A549 (cell line): ENCODE data around the gene SH3PXD2A. TPM values are rescaled to one million over a fixed set of nuclear protein-coding genes. Genes with fewer than 3 reads are reported as not detected.

Source experiments
- ATAC-seq, 2 experiments: fragments of 200-7000 bp in 1 of 2; fragments of >200 bp in 1 of 2; cut with Nextera tagmentation in 1 of 2; cut with Tn5 transposase in 1 of 2; 3 replicates each; pipeline versions ENCODE4 v1.8.0 to v1.9.1; 2018 to 2020; ENCODE audit warnings: mild to moderate bottlenecking in 1 of 2, moderate library complexity in 1 of 2
- CTCF ChIA-PET: fragments of 300-600 bp; sonication (Branson Sonifier 250); formaldehyde crosslinking; extraction: SDS; loops from one replicate; lab custom pipeline; 2021; ENCODE audit warnings: antibody characterized with exemption, inconsistent platforms; lab: Yijun Ruan, JAX
- POLR2A ChIA-PET: fragments of 350-600 bp; formaldehyde crosslinking; extraction: SDS; loops from one replicate; lab custom pipeline; 2021; ENCODE audit warnings: antibody characterized with exemption, inconsistent platforms; lab: Yijun Ruan, JAX
- DNase-seq, 2 experiments: peaks; one replicate each; pipeline versions ENCODE4 v3.0.0 to v3.0.0-alpha.2; 2011 to 2016; ENCODE audit warnings: low read depth in 1 of 2, low spot score in 1 of 2
- FAIRE-seq: peaks from 2 replicates; lab custom pipeline; 2011; peaks lifted over from hg19 to GRCh38; lab: Jason Lieb, UNC
- H3K27ac ChIP-seq, 2 experiments: fragments of >200 bp; sonication (Bioruptor Twin); formaldehyde crosslinking; 3 replicates each; pipeline ENCODE4 v1.5.1; 2016 to 2017
- H3K4me1 ChIP-seq: fragments of >200 bp; sonication (Bioruptor Twin); formaldehyde crosslinking; 3 replicates; pipeline ENCODE4 v1.6.1; 2016
- H3K4me2 ChIP-seq: fragments of >200 bp; sonication (Bioruptor Twin); formaldehyde crosslinking; 3 replicates; pipeline ENCODE4 v1.6.1; 2016
- H3K4me3 ChIP-seq: fragments of >200 bp; sonication (Bioruptor Twin); formaldehyde crosslinking; 3 replicates; pipeline ENCODE4 v1.5.1; 2016
- H3K9me3 ChIP-seq: fragments of >200 bp; sonication (Bioruptor Twin); formaldehyde crosslinking; 3 replicates; pipeline ENCODE4 v1.6.1; 2016
- CBX2 ChIP-seq: fragments of 200-600 bp; sonication (generic); IDR thresholded peaks from 2 replicates; pipeline ENCODE4 v1.6.1; 2016; ENCODE audit warnings: low read depth, mild to moderate bottlenecking, borderline replicate concordance
- CBX8 ChIP-seq: fragments of 200-600 bp; sonication (generic); IDR thresholded peaks from 2 replicates; pipeline ENCODE4 v1.6.1; 2016
- CEBPB ChIP-seq, 2 experiments: fragments of >200 bp in 1 of 2; sonication (Bioruptor Twin) in 1 of 2; formaldehyde crosslinking in 1 of 2; IDR thresholded peaks; 2 replicates each; pipeline ENCODE4 v1.6.1; 2012 to 2016
- CHD2 ChIP-seq: fragments of 150-350 bp; IDR thresholded peaks from 2 replicates; pipeline ENCODE4 v1.6.1; 2014; ENCODE audit warnings: low read length; ENCODE audit not compliant: partially characterized antibody
- FOSB ChIP-seq: fragments of 250-450 bp; sonication (Bioruptor Pico); IDR thresholded peaks from 2 replicates; pipeline ENCODE4 v1.5.0; 2020; ENCODE audit warnings: mild to moderate bottlenecking, moderate library complexity
- FOSL2 ChIP-seq, 2 experiments: fragments of 450-650 bp in 1 of 2; fragments of >200 bp in 1 of 2; sonication (Bioruptor Twin) in 1 of 2; formaldehyde crosslinking; IDR thresholded peaks; 2 replicates each; pipeline versions ENCODE4 v1.5.0 to v1.6.1; 2016 to 2020; ENCODE audit warnings: mild to moderate bottlenecking in 1 of 2, moderate library complexity in 1 of 2
- GATA3 ChIP-seq: IDR thresholded peaks from 2 replicates; pipeline ENCODE4 v1.6.1; 2012; ENCODE audit warnings: borderline replicate concordance
- HEYL ChIP-seq: fragments of 250-450 bp; sonication (Bioruptor Pico); IDR thresholded peaks from 2 replicates; pipeline ENCODE4 v1.8.0; 2021; ENCODE audit warnings: mild to moderate bottlenecking, moderate library complexity
- HOXB5 ChIP-seq: fragments of 250-450 bp; sonication (Bioruptor Pico); IDR thresholded peaks from 2 replicates; pipeline ENCODE4 v1.5.0; 2020; ENCODE audit warnings: mild to moderate bottlenecking, moderate library complexity
- KDM5A ChIP-seq: fragments of 200-600 bp; sonication (generic); IDR thresholded peaks from 2 replicates; pipeline ENCODE4 v1.6.1; 2016; ENCODE audit warnings: antibody characterized with exemption, mild to moderate bottlenecking
- MAFK ChIP-seq: fragments of 450-650 bp; IDR thresholded peaks from 2 replicates; pipeline ENCODE4 v1.6.1; 2014; ENCODE audit not compliant: partially characterized antibody
- MAZ ChIP-seq: fragments of 150-350 bp; IDR thresholded peaks from 2 replicates; pipeline ENCODE4 v1.6.1; 2014; ENCODE audit warnings: antibody characterized with exemption, low read depth, low read length, borderline replicate concordance
- POLR2A ChIP-seq: IDR thresholded peaks from 2 replicates; pipeline ENCODE4 v1.6.1; 2012; ENCODE audit warnings: mild to moderate bottlenecking, low read length
- RARB ChIP-seq: fragments of 250-450 bp; sonication (Bioruptor Pico); IDR thresholded peaks from 2 replicates; pipeline ENCODE4 v1.8.0; 2021; ENCODE audit warnings: mild to moderate bottlenecking, moderate library complexity
- RFX5 ChIP-seq: fragments of 450-650 bp; IDR thresholded peaks from 2 replicates; pipeline ENCODE4 v1.7.1; 2014; ENCODE audit warnings: antibody characterized with exemption, mild to moderate bottlenecking, moderate library complexity
- SMC3 ChIP-seq: fragments of >200 bp; sonication (Bioruptor Twin); formaldehyde crosslinking; IDR thresholded peaks from 3 replicates; pipeline ENCODE4 v1.6.1; 2018; ENCODE audit warnings: inconsistent platforms
- SREBF2 ChIP-seq: fragments of 450-650 bp; IDR thresholded peaks from 2 replicates; pipeline ENCODE4 v1.6.1; 2014; ENCODE audit warnings: mild to moderate bottlenecking, moderate library complexity
- TP53 ChIP-seq: fragments of 250-450 bp; sonication (Bioruptor Pico); IDR thresholded peaks from 2 replicates; pipeline ENCODE4 v1.5.0; 2021; ENCODE audit warnings: mild to moderate bottlenecking, moderate library complexity
- ZNF302 ChIP-seq: fragments of 250-450 bp; sonication (Bioruptor Pico); IDR thresholded peaks from 2 replicates; pipeline ENCODE4 v1.9.0; 2021; ENCODE audit warnings: inconsistent platforms, mild to moderate bottlenecking, moderate library complexity
- ZSCAN20 ChIP-seq: fragments of 250-450 bp; sonication (Bioruptor Pico); IDR thresholded peaks from 2 replicates; pipeline ENCODE4 v1.8.0; 2022; ENCODE audit warnings: mild to moderate bottlenecking, moderate library complexity
- WGBS: methylation state at CpG from one replicate; pipeline ENCODE4 v1.1.6; 2017; ENCODE audit errors: missing lambda C conversion rate; 5-methylcytosine and 5-hydroxymethylcytosine counted together
- polyA plus RNA-seq, 4 experiments: library from polyadenylated mRNA; depleted of rRNA in 3 of 4; stranded (reverse); fragments of >200 nt; fragmentation: RNase III in 1 of 4; extraction: RNeasy Plus Mini Kit Qiagen cat#74134 plus additional on column Dnase treatment in 1 of 4; gene quantifications; 2 replicates in 3 of 4; 3 replicates in 1 of 4; pipeline ENCODE4 v1.2.3, GENCODE V29; 2011 to 2017
- TF ChIP-seq, protein P1 (sequence below): fragments of 150-350 bp; IDR thresholded peaks from 2 replicates; pipeline ENCODE4 v1.6.1; 2014; ENCODE audit warnings: low read depth, mild to moderate bottlenecking, low read length
- TF ChIP-seq, protein P2 (sequence below): fragments of 250-450 bp; sonication (Bioruptor Pico); IDR thresholded peaks from 2 replicates; pipeline ENCODE4 v1.5.0; 2020; ENCODE audit warnings: low read depth, mild to moderate bottlenecking, moderate library complexity
- TF ChIP-seq, protein P3 (sequence below): IDR thresholded peaks from 2 replicates; pipeline ENCODE4 v1.6.1; 2012
- TF ChIP-seq, protein P4 (sequence below): fragments of >200 bp; sonication (Bioruptor Twin); formaldehyde crosslinking; IDR thresholded peaks from 2 replicates; pipeline ENCODE4 v1.6.1; 2016

The SH3PXD2A gene
- polyA plus RNA-seq, 2 of the 4 experiments (the other 2 are of a cell fraction) = 2.4 to 3.9 TPM

DNA sequence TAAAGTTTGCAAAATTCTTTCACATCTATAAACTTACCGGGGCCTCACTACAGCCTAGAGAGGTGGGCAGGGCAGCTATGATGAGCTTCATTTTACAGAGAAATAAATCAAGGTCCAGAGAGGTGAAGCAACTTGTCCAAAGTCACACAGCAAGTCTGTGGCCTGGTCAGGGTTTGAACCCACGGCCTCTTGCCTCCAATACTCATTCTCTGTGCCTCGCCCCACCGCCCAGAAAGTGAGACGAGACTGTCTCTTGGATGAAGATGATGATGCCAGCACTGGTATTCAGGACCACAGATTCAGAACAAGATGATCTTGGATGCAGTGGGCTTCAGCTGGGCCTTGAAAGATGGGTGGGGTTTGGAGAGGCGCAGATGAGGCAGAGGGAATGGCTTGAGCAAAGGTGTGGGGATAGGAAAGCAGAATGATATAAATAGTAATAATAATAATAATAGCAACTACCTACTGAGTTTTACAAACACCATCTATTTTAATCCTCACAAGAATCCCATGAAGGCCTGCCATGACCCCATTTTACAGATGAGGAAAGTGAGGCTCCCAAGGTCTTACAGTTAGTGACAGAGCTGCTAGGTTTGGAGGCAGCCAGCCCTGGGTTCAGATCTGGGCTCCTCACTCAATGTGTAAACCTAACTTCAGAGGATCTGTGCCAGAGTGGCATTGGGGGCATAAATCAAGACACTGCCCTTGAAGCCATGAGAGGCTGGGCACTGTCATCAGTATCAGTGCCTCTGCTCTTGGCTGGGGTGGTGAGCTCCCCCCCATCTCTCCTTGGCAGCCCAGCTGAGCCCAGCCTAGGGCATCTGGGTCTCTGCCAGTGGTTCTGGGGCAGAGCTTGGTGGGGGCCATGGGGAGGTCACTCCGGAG, 291.9 kb downstream of the SH3PXD2A start:
- CTCF ChIA-PET = interaction anchor here (0.9 to 4.6 kb wide), 18 partner anchors 7 to 147 kb away, joined by 3 to 34 read pairs (median 7); partner anchors contain the start of gene NEURL1
- Histone ChIP-seq H3K4me3 (no peak overlapping the region), H3K9me3 (no peaks in the 10 kb centered on the region), H3K27ac (no peak overlapping the region), H3K4me2 (no peak overlapping the region), H3K4me1 (no peaks in the 10 kb centered on the region)
- POLR2A ChIA-PET = no interaction called here
- 81% methylated on average over 6 of the region's 7 CpGs for WGBS
- no peak for ATAC-seq
- DNase-seq = no peak
- TF ChIP-seq FOSB (no peak), ZNF302 (CRISPR knock-in tag) (no peak), CHD2 (no peak), KDM5A (no peak), TP53 (CRISPR knock-in tag) (no peak), MAFK (no peak), CEBPB (IDR thresholded peaks at IDR 0.05) (no peak)
- TF ChIP-seq, protein P1, sequence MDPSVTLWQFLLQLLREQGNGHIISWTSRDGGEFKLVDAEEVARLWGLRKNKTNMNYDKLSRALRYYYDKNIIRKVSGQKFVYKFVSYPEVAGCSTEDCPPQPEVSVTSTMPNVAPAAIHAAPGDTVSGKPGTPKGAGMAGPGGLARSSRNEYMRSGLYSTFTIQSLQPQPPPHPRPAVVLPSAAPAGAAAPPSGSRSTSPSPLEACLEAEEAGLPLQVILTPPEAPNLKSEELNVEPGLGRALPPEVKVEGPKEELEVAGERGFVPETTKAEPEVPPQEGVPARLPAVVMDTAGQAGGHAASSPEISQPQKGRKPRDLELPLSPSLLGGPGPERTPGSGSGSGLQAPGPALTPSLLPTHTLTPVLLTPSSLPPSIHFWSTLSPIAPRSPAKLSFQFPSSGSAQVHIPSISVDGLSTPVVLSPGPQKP = no peak
- TF ChIP-seq, protein P2, sequence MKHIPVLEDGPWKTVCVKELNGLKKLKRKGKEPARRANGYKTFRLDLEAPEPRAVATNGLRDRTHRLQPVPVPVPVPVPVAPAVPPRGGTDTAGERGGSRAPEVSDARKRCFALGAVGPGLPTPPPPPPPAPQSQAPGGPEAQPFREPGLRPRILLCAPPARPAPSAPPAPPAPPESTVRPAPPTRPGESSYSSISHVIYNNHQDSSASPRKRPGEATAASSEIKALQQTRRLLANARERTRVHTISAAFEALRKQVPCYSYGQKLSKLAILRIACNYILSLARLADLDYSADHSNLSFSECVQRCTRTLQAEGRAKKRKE = no peak
- TF ChIP-seq, protein P3, sequence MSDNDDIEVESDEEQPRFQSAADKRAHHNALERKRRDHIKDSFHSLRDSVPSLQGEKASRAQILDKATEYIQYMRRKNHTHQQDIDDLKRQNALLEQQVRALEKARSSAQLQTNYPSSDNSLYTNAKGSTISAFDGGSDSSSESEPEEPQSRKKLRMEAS = no peak
- FAIRE-seq = no peak

DNA sequence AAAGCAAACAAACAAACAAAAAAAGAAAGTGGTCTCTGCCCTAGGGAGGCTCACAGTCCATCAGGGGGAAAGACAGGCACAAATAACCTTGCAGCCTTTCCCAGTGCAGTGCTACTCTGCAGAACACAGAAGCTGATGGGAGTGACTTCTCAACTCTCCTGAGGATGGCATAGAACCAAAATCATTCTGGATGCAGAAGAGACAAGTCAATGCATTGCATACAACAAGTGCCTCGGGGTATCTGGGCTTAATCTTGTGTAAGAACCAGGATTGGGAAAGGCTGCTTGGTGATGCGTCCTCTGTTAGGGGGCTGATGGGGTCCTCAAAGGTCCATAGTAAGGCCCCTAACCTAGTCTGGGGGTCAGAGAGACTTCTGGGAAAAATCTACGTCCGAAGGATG, 293.0 kb downstream of the SH3PXD2A start:
- Histone ChIP-seq H3K9me3 (no peaks in the 10 kb centered on the region), H3K4me1 (no peaks in the 10 kb centered on the region), H3K4me3 (no peak overlapping the region), H3K27ac (no peak overlapping the region), H3K4me2 (no peak overlapping the region)
- no peak for ATAC-seq
- CTCF ChIA-PET = interaction anchor here (4.6 kb wide), 1 partner anchor 31 kb away, joined by 28 read pairs; no protein-coding TSS in a partner anchor
- FAIRE-seq = no peak
- no peak for TF ChIP-seq CBX2
- no peak for TF ChIP-seq SREBF2
- no peak for TF ChIP-seq KDM5A
- no peak for TF ChIP-seq HOXB5 (CRISPR knock-in tag)
- TF ChIP-seq, protein P2 = no peak
- no peak for TF ChIP-seq RARB (CRISPR knock-in tag)
- no peak for TF ChIP-seq GATA3
- no peak for TF ChIP-seq POLR2A
- TF ChIP-seq ZSCAN20 (CRISPR knock-in tag) = no peak
- no peak for TF ChIP-seq CEBPB (IDR thresholded peaks at IDR 0.05)
- no peak for TF ChIP-seq SMC3
- TF ChIP-seq, protein P4, sequence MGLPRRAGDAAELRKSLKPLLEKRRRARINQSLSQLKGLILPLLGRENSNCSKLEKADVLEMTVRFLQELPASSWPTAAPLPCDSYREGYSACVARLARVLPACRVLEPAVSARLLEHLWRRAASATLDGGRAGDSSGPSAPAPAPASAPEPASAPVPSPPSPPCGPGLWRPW = no peak
- TF ChIP-seq MAZ = no peak
- no peak for TF ChIP-seq RFX5
- no peak for TF ChIP-seq HEYL (CRISPR knock-in tag)
- no peak for TF ChIP-seq CBX8
- TF ChIP-seq, protein P3 = no peak
- no peak for TF ChIP-seq FOSL2 (IDR thresholded peaks at IDR 0.05)
- no peak for TF ChIP-seq FOSL2 (CRISPR knock-in tag; IDR thresholded peaks at IDR 0.05)
- POLR2A ChIA-PET = no interaction called here
- 79% methylated on average over 4 of the region's 4 CpGs for WGBS
- no peak for DNase-seq
